ENCODE measurements around the gene PRKG2.

GRCh38 chr4:81166458-81167160 lies 48.4 kb downstream of the PRKG2 start:
- TF ChIP-seq, protein P1, sequence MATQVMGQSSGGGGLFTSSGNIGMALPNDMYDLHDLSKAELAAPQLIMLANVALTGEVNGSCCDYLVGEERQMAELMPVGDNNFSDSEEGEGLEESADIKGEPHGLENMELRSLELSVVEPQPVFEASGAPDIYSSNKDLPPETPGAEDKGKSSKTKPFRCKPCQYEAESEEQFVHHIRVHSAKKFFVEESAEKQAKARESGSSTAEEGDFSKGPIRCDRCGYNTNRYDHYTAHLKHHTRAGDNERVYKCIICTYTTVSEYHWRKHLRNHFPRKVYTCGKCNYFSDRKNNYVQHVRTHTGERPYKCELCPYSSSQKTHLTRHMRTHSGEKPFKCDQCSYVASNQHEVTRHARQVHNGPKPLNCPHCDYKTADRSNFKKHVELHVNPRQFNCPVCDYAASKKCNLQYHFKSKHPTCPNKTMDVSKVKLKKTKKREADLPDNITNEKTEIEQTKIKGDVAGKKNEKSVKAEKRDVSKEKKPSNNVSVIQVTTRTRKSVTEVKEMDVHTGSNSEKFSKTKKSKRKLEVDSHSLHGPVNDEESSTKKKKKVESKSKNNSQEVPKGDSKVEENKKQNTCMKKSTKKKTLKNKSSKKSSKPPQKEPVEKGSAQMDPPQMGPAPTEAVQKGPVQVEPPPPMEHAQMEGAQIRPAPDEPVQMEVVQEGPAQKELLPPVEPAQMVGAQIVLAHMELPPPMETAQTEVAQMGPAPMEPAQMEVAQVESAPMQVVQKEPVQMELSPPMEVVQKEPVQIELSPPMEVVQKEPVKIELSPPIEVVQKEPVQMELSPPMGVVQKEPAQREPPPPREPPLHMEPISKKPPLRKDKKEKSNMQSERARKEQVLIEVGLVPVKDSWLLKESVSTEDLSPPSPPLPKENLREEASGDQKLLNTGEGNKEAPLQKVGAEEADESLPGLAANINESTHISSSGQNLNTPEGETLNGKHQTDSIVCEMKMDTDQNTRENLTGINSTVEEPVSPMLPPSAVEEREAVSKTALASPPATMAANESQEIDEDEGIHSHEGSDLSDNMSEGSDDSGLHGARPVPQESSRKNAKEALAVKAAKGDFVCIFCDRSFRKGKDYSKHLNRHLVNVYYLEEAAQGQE (IDR thresholded peaks at IDR 0.05; ENCODE audit: insufficient read depth in 1 of 2, low read depth in 2 of 2, low read length in 1 of 2) = no peak
- TF ChIP-seq CTCF (IDR thresholded peaks at IDR 0.05) = no peak
- TF ChIP-seq POLR2AphosphoS5 (IDR thresholded peaks at IDR 0.05; ENCODE audit: low read depth, low read length) = no peak
